CD4-positive, alpha-beta T cell treated with Interleukin-2 at 100 ng/mL for 4 hours (primary cell): ENCODE data around the gene TNS1.

Source experiments
- DNase-seq: peaks from one replicate; pipeline ENCODE4 v3.0.0-alpha.2; 2020; ENCODE audit warnings: low spot score

The TNS1 gene

DNA sequence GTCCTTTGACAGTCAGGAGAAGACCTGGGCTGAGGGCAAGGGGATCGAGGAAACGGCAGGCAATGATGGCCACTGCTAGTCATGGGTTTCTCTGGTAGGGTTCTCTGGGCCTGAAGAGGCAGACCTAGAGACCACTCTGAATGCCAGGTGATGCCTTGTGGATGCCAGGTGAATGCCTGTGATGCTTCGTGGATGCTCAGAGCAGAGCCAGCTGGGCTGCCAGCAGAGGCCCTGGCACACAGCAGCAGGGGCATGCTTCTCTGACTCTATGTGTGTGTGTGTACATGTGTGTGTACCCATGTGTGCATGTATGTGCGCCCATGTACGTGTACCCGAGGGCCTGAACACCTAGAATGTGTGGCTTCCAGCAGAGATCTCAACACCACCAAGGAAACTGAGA, 172.0 kb downstream of the TNS1 start:
- no peak for DNase-seq

DNA sequence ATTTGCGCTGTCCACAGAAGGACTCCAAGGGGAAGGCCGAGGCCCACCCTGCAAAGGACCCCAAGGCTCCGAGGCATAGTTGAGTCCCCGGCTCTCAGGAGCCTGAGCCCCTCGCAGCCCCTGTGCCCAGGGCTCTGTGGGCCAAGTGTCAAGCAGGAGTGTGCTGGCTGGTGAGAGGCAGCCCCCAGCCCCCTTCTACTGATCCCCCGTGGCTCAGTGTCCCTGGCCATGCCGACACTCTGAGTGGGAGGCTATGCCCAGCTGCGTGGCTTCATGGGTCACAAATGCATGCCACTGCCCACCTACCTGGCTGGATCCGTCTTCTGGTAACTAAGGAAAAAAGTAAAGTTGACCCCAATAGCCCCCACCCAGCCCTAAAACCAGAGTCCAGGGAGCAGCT, 172.7 kb downstream of the TNS1 start:
- DNase-seq, result no peak

DNA sequence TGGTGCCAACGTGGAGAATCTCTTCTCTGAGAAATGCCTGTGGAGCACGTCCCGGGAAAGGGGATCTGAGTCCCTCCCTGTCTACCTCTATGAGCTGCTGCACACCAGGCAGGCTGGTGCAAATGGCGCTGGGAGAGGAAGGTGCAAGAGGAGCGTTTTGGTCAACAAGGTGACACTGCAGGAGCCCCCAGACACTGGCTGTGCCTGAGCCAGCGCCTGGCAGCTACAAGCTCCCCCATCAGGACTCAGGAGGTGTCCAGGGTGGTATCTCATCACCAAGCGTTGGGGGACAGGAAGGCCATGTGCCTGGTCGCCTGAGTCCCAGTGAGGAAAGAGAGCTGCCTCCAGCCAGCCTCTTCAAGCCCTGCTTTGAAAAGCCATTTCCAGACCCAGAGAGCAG, 173.4 kb downstream of the TNS1 start:
- no peak for DNase-seq

DNA sequence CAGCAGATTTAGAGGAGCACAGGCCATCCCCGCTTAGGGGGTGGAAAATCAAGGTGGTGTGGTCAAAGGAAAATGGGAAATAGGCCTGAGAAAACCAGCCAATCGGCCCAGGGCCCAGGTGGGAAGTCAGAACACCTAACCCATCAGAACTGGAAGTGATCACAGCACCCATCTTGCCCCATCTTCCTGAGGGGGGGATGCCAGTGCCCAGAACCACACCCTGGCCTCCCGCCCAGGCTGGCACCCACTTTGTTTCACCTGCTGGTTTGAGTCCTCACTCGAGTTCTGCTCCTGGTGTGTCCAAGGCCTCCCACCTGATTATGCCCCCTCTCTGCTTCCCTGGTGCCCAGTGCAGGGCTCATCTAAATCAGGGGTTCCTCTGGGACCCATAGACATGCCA, 174.5 kb downstream of the TNS1 start:
- DNase-seq, result no peak

DNA sequence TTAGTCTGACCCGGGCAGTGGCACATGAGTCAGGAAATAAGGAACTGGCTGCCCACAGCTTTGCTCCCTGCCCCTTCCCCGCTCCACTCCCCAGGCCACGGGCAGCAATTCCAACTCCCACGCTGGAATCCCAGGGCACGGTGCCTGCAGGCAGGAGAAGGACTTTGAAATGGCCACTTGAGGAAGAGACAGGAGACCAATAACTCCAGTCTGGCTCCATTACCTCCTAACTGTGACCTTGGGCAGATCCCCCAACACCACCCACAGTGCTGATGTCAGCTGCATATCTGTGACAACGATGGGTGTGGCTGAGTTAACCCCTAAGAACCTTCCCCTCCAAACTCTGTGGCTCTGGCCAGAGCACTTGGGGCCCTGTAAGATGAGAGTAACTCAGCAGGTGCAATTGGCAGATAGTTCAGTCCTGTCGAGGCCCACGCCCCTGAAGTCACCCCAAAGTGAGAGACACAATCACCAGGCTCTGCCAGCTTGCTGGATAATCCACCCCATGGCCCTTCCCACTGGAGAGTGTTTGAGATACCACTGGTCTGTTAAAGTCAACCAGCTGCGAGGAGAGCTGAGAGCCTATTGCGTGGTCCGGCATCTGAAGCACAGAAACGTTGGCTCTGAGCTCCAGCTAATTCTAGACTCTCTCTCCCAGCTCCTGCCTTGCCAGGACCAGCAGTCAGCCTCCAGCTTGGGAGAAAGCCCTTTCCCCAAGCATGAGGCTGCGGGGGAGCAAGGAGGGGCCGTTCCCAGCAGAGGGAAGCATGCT, 175.2 kb downstream of the TNS1 start:
- no peak for DNase-seq

DNA sequence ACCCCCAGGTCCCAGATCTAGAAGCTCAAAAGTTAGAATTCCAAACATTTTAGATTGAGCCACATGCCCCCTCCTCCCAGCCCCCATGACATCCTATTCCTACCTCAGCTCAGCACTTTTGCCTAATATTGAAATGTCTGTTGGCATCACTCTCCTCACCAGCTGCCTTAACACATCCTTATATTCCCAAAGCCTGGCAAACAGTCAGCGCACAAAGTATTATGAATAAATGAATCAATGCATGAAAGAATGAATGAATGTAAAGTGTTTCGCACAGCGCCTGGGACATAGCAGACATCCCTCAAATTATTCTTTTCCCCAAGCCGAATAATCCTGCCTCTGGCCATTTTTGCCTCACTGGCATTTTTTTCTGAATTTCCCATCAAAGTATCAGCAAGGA, 175.8 kb downstream of the TNS1 start:
- DNase-seq, result no peak

DNA sequence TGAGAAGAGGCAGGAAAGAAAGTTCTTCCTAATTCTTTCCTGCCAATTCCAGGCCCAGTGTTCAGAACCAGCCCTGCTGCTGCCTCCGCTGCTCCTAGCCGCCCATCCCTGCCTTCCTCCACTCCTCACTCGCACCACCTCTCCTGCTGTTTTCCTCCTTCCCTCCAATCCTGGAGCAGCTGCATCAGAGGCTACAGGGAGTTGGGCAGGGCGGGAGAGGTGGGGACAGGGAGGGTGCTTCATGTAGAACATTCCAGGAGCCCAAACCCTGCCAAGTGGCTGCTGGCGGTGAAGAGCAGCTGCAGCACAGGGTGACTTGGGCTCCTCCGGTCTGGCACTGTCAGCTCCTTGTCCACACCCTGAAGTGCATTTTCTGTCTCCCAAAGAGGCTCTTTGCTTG, 176.3 kb downstream of the TNS1 start:
- no peak for DNase-seq

DNA sequence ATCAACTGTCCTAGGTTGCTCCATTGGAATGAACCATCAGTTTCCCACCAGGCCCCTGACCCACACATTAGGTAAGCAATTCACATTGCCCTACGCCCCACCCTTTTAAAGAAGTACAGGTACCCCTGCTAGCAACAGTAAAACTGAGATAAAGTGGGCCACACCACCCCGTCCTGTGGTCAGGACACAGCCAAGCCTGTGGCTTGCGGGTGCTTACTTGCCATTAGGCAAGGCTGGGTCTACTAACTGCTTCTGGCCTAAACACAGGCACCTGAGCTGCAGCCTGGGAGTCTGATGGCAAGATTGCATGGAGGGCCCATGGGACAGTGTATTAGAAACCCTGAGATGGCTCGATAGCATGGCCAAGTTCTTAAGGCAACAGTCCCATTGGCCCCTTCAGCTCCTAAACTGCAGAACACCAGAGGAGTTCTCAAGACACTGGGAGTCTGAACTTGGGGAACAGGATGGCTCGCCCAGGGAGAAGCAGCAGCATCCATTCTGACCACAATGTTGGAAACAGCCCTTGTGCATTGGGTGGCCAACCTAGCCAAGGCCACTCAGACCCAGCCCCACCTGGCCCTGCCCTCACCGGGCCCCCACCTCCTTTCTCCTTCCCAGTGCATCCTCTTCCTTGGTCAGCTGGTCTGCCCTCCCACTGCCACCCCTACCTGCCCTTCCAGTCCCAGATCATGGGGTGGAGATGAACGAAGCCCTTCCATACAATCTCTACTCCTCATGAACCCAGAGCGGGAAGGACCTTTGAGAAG, 177.1 kb downstream of the TNS1 start:
- DNase-seq, result no peak

DNA sequence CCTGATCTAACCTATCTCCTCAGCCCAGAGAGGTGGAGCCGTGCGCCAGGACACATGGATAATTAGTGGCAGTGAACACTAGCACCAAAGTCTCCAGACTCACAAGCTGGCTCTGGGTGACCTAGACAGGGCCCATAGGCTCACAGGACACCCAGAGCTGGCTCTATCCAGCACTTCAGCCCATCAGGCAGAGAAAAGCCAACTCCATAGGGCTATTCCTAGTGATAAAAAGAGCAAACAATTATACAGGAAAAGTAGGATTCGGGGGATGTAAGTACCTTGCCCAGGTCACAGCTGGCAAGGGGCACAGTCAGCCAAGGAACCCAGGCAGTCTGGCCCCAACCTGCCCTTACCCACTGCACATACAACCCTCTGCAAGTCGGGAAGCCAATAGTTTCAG, 178.6 kb downstream of the TNS1 start:
- DNase-seq, result no peak

DNA sequence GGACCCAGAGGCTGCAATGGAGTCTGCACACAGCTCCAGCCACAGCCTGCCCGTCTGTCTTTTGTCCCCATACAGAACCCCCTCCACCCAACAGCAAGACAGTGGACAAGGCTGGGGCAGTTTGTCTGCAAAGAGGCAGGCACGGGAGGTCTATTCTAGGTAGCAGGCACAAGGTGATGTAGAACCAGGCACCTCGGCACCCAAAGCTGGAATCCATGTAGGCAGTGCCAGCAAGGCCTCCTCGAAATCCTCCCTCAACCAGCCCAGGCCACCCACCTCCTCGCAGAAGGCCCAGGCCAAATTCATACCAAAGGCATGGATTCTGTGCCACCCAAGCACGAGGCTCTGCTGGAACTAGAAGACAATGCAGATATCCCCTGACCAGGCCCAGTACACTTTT, 179.2 kb downstream of the TNS1 start:
- no peak for DNase-seq

DNA sequence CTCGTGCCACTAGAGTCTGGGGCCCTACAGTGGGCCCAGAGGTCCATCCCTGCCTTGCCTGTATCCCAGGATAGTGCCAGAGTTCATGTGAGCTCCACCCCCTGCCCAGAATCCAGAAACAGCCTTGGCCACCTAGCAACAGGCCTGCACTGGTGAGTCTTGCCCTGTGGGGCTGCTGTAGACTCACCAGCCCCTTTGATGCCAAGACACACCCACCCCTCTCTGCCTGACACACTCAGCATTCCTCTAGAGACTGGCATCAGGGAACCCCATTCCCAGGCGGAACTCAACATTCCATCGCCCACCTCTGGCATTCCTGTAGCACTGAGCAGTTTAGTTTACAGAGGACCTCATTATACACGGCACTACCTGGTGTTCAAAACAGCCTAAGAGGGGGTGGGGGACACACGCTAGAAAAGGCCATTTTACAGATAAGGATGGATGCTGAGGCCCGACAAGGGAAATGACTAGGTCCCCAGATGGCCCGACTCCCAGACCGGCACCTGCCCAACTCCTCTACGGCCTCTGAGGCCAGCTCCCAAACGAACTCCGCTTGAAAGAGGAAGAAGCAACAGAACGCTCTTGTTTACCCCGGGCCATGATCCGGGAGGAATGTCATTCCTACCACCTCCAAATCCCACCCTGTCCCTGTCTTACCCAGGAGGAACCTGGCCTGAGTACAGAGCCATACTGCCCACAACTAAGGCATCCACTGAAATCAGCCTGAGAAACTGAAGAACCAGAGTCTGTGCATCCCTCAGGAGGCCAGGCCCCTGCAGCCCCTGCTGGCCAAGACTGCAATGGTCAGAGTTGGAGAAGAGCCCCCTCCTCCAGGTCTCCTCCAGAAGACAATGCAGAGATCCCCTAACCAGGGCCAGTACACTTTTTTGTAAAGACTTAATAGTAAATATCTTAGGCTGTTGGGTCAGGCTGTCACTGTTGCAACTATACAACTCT, 180.2 kb downstream of the TNS1 start:
- DNase-seq, result no peak

DNA sequence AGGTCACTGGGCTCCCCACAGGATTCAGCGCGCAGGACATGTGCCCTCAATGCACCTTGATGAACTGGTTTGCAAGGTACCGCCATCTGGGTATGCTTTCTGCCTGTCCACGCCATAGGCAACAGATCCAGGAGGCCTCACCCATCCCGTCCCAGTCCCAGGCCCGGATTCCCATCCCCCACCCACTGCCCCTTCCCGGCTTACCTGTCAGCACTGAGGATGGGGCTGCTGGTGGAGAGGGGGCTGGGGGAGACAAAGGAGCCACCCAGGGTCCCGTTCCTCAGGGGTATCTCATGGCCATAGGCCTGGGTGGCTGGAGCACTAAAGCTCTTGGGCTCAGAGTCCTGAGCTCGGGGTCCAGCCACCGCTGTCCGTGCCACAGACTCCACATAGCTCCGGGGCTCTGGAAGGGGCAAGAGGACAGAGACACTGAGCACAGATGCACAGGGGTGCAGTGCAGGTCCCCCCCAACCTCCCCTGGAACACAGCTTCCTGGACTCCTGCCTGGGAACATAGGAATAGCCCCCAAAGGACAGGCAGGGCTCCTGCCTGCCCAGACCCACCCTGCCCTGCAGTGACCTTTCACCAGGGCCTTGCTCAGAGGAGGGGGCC, 181.2 kb downstream of the TNS1 start:
- no peak for DNase-seq

DNA sequence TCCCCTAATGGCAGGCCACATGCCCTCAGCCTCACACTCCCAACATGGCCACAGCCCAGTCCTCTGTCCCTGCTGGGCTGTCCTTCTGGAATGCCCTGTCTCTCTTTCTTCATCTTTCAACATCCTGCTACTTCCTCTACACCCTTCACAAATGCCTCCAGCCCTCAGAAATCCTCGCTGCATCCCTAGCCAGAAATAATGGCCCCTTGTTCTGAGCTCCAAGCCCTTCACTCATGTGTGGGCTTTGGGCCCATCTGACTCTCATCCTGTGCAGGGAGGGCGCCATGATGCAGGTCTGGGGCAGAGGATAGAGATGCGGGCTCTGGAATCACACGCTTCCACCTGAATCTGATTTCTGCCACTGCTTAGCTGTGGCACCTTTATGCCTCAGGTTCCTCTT, 181.9 kb downstream of the TNS1 start:
- DNase-seq, result no peak

DNA sequence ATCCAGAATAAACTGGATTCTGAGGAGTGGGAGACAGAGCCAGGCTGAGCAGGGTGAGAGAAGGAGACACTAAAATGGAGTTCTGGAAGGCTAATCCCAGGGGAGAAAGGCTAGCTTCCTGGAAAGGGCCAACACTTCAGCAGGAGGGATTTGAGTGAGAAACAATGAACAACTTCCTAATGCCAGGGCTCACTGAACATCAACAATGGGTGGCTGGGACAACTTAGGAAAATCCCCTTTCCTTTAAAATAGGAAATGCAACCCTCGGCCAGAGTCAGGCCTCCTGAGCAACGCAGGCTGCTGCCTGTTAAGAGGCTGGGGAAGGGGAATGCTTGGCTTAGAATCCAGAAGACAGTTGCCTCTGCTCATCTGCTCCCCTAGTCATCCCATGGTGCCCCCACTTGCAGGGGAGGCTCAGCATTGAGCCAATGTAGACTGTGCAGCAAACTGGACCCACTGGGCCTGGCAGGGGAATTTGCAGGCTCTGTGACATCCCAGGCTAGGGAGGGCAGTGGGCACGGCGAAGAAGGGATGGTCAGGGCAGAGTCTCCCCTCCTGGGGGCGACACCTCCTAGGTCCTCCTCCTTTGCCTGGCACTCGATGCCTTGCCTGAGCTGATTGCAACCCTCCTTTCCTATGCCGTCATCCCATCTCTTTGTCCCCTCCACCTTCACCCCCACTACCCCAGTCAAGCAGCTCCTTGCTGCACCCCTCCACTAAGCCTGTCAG, 182.5 kb downstream of the TNS1 start:
- no peak for DNase-seq

DNA sequence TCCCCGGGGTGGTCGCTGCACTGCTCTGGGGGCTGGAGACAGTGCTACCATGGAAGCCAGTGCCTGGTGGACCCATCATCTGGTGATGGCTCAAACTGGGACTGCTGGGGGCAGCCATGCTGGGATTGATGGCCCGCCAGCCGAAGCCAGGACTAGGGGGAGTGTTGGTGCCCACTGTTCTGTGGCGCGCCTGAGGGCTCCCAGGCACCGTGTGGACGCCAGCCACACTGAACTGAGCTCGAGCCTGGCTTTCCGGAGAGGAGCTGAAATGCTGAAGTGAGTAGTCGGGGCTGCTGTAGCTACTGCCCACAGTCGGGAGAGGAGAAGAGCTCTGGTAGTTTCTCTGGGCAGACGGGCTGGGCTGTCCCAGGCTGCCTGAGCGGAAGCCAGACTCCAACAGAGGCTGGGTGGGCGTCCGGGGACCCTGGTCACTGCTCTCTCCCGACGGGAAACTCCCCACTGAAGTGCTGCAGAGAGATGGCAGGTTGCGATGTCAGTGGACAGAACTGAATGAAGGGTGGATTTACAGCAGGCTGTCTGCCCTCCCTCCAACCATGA, 184.4 kb downstream of the TNS1 start:
- DNase-seq, result no peak

DNA sequence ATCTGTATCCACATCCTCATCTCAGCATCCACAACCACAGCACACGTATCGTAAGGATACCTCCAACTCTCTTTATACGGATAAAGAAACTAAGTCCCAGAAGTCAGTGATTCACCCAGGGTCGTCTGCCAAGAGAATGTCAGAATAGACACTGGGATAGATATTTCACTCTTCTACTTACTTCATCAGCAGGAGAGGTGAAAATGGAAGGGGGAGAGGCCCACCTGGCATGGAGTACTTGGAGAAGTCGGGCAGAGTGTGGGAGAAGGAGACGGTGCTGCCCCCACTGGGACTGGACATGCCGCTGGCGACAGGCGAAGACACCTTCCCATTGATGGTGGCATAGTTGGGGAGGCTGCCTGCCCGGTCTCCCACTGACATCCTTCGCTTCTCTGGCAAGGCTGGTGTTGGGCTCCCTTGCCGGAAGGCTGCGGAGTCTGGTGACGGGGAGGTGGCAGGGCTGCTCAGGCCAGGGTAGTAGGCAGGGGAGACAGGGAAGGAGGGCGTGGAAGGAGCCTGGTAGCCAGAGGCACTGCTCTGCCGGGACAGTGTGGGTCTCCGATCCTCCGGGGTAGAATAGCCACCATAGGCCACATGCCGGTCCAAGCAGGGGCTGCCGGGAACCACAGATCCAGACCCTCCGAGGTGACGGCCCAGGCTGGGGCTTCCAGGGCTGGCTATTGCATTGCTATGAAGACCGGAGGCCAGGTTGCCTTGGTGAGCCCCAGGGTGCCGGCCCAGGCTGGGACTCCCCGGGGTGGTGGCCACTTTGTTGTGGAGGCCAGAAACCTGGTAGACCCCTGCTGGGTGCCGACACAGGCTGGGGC, 185.1 kb downstream of the TNS1 start:
- no peak for DNase-seq

DNA sequence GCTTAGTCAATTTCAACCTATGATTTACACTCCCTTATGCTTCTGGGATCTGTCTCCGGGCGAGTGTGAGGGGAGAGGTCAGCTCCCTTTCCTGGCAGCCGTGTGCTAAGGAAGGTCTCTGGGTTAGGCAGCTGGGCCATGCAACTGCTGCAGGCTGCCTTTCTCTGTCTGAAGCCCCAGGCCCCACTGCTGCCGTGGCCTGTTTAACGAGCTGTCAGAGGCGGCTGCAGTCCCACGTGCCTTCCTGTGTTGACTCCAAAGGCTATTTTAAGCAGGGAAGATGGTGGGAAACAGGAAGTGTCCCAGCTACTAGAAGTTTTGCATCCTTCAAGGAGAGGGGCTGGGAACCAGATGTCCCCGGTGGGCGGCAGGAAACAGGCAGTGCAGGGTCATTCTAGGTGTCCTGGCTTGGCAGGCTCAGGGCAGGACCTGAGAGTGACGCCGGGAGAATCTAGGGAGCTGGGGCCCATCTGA, 186.4 kb downstream of the TNS1 start:
- DNase-seq, result no peak

DNA sequence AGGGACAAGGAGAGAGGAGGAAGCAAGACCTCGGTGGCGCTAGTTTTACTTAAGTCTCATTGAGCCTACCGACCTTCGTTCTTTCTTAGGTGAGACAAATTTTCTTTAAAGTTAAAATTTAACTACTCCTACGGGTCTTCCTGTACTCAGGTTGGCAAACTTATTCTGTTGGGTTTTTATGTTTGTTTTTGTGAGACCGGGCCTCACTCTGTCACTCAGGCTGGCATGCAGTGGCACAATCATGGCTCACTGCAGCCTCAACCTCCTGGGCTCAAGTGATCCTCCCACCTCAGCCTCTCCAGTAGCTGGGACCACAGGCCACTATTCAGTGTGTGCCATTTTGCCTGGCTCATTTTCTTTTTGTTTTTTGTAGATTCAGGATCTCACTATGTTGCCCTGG, 189.0 kb downstream of the TNS1 start:
- no peak for DNase-seq

DNA sequence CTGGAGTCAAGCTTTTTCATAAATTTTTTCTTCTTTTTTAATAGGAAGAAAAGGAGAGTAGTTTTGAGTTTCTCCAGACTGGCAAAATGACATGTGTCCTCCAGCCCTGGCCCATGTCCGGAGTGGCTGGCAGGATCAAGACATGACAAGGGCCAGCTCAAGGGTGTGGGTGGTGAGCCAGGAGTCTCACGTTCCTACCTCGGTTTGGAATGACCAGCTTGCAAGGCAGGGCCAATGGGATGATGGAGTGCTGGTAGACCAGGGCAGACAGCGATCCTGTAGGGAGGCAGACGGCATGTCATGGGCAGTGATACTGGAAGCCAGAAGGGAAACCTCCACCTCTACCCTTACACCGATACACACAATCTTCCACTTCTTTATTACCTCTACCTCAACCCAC, 190.6 kb downstream of the TNS1 start:
- DNase-seq, result no peak

DNA sequence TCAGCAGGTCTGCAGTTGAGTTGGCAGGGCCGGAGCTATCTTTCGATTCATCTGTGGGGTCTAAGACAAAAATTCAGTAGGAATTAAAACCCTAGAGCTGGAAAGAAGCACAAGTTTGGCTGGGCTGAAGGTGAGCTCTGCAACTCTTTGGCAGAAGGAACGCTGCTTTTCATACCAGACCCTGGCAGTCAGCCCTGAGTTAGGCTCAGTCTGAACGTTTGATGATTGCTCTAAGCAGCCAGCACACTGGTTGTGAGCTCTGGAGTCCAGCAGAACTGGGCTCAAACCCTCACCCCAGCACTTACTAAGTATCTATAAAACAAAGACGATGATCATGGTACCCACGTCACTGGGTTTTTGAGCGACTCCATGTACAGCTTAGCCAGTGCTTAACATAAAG, 192.5 kb downstream of the TNS1 start:
- no peak for DNase-seq
